IMR-90 (cell line): ENCODE data around the gene FKBP1B. TPM values are rescaled to one million over a fixed set of nuclear protein-coding genes. Genes with fewer than 3 reads are reported as not detected.

ENCODE experiments used
- ATAC-seq: fragments of 200-7000 bp; cut with Tn5 transposase; 2 replicates; pipeline ENCODE4 v1.9.1; 2020; ENCODE audit warnings: low read depth, mild to moderate bottlenecking, moderate library complexity
- BruUV-seq: library from RNA; stranded (reverse); fragments of 400-500 nt; replicated peaks from 2 replicates; lab custom pipeline; 2021; lab: Mats Ljungman, UMichigan
- CTCF ChIA-PET: fragments of 300-600 bp; formaldehyde crosslinking; extraction: SDS; loops from one replicate; lab custom pipeline; 2021; ENCODE audit warnings: antibody characterized with exemption; lab: Yijun Ruan, JAX
- POLR2A ChIA-PET: fragments of 300-600 bp; sonication (Branson Sonifier 250); formaldehyde crosslinking; loops from one replicate; lab custom pipeline; 2022; ENCODE audit warnings: antibody characterized with exemption; ENCODE audit not compliant: unreplicated experiment; lab: Charles Lee
- DNase-seq: peaks from one replicate; pipeline ENCODE4 v3.0.0; 2013
- H2AFZ ChIP-seq: replicated peaks from 2 replicates; pipeline ENCODE3; 2013; ENCODE audit warnings: low read length, mild to moderate bottlenecking; ENCODE audit not compliant: poor library complexity
- H2AK5ac ChIP-seq: 2 replicates; pipeline ENCODE4 v1.6.1; 2013; ENCODE audit warnings: low read depth, low read length, inconsistent platforms
- H2AK9ac ChIP-seq: replicated peaks from 2 replicates; pipeline ENCODE3; 2013; ENCODE audit warnings: mild to moderate bottlenecking, low read depth, low read length, moderate library complexity; ENCODE audit not compliant: poor library complexity
- H2BK120ac ChIP-seq: 2 replicates; pipeline ENCODE4 v1.6.1; 2013; ENCODE audit warnings: low read depth, low read length, inconsistent platforms
- H2BK15ac ChIP-seq: 3 replicates; pipeline ENCODE4 v1.6.1; 2013; ENCODE audit warnings: low read depth, low read length, inconsistent platforms
- H2BK20ac ChIP-seq: 2 replicates; pipeline ENCODE4 v1.6.1; 2013; ENCODE audit warnings: low read depth, mild to moderate bottlenecking, inconsistent platforms, low read length, moderate library complexity
- H2BK5ac ChIP-seq: 2 replicates; pipeline ENCODE4 v1.6.1; 2013; ENCODE audit warnings: mild to moderate bottlenecking, low read depth, low read length, inconsistent platforms; ENCODE audit not compliant: poor library complexity, severe bottlenecking
- H3K14ac ChIP-seq: replicated peaks from 2 replicates; pipeline ENCODE4 v1.6.1; 2013; ENCODE audit warnings: low read depth, low read length, inconsistent platforms
- H3K18ac ChIP-seq: 2 replicates; pipeline ENCODE4 v1.6.1; 2013; ENCODE audit warnings: low read depth, low read length, control low read depth
- H3K23ac ChIP-seq: 2 replicates; pipeline ENCODE4 v1.6.1; 2013; ENCODE audit warnings: low read depth, low read length, inconsistent platforms
- H3K27ac ChIP-seq: 2 replicates; pipeline ENCODE4 v1.5.1; 2013; ENCODE audit warnings: mild to moderate bottlenecking, control low read depth, low read length; ENCODE audit not compliant: insufficient read depth
- H3K27me3 ChIP-seq: 2 replicates; pipeline ENCODE4 v1.6.1; 2013; ENCODE audit warnings: low read length; ENCODE audit not compliant: control insufficient read depth, insufficient read depth
- H3K36me3 ChIP-seq: 2 replicates; pipeline ENCODE4 v1.6.1; 2013; ENCODE audit warnings: low read length, mixed read lengths; ENCODE audit not compliant: control insufficient read depth, insufficient read depth
- H3K4ac ChIP-seq: 2 replicates; pipeline ENCODE4 v1.6.1; 2013; ENCODE audit warnings: low read depth, low read length, inconsistent platforms
- H3K4me1 ChIP-seq: 2 replicates; pipeline ENCODE4 v1.6.1; 2013; ENCODE audit warnings: low read length, mixed read lengths; ENCODE audit not compliant: control insufficient read depth, insufficient read depth
- H3K4me2 ChIP-seq: 2 replicates; pipeline ENCODE4 v1.6.1; 2013; ENCODE audit warnings: low read depth, mild to moderate bottlenecking, control low read depth, low read length, moderate library complexity
- H3K4me3 ChIP-seq: 2 replicates; pipeline ENCODE4 v1.5.1; 2013; ENCODE audit warnings: low read depth, mild to moderate bottlenecking, control low read depth, low read length, moderate library complexity; ENCODE audit not compliant: insufficient read depth
- H3K56ac ChIP-seq: 2 replicates; pipeline ENCODE4 v1.6.1; 2013; ENCODE audit warnings: low read length, inconsistent platforms; ENCODE audit not compliant: insufficient read depth; ENCODE audit errors: extremely low read depth
- H3K79me1 ChIP-seq, 2 experiments: 2 replicates each; pipeline ENCODE4 v1.6.1; 2013; ENCODE audit warnings: low read length in 2 of 2, inconsistent platforms in 1 of 2, low read depth in 1 of 2
- H3K9ac ChIP-seq: 2 replicates; pipeline ENCODE4 v1.6.1; 2013; ENCODE audit warnings: low read depth, low read length, control low read depth
- H3K9me1 ChIP-seq: 2 replicates; pipeline ENCODE4 v1.6.1; 2013; ENCODE audit warnings: low read length, inconsistent platforms; ENCODE audit not compliant: insufficient read depth
- H3K9me3 ChIP-seq: 2 replicates; pipeline ENCODE4 v1.6.1; 2013; ENCODE audit warnings: low read length; ENCODE audit not compliant: control insufficient read depth, insufficient read depth
- H4K20me1 ChIP-seq: 2 replicates; pipeline ENCODE4 v1.6.1; 2013; ENCODE audit warnings: low read length, inconsistent platforms; ENCODE audit not compliant: insufficient read depth
- H4K5ac ChIP-seq: 2 replicates; pipeline ENCODE4 v1.6.1; 2013; ENCODE audit warnings: mild to moderate bottlenecking, low read depth, low read length, control low read depth
- H4K8ac ChIP-seq, 2 experiments: 2 replicates each; pipeline ENCODE4 v1.6.1; 2013; ENCODE audit warnings: low read depth in 2 of 2, low read length in 2 of 2, control low read depth in 1 of 2, inconsistent platforms in 1 of 2
- H4K91ac ChIP-seq: 2 replicates; pipeline ENCODE4 v1.6.1; 2013; ENCODE audit warnings: low read depth, low read length, inconsistent platforms; ENCODE audit not compliant: insufficient read depth
- BHLHE40 ChIP-seq: fragments of 150-350 bp; IDR thresholded peaks from 2 replicates; pipeline ENCODE4 v1.6.1; 2016; ENCODE audit warnings: mild to moderate bottlenecking, low read depth, low read length
- CTCF ChIP-seq: conservative IDR thresholded peaks from 2 replicates; pipeline ENCODE4 v1.5.1; 2012; ENCODE audit warnings: mild to moderate bottlenecking, low read depth, low read length, improper control_type of control experiment
- MXI1 ChIP-seq: IDR thresholded peaks from 2 replicates; pipeline ENCODE4 v1.6.1; 2012; ENCODE audit warnings: low read depth, mild to moderate bottlenecking, low read length, moderate library complexity, borderline replicate concordance
- RAD21 ChIP-seq: IDR thresholded peaks from 2 replicates; pipeline ENCODE4 v1.6.1; 2012; ENCODE audit warnings: low read length, improper control_type of control experiment
- RCOR1 ChIP-seq: IDR thresholded peaks from 2 replicates; pipeline ENCODE4 v1.6.1; 2012; ENCODE audit warnings: mild to moderate bottlenecking, low read length, improper control_type of control experiment; ENCODE audit not compliant: insufficient replicate concordance
- SMC3 ChIP-seq: fragments of 150-350 bp; IDR thresholded peaks from 2 replicates; pipeline ENCODE4 v1.6.1; 2016; ENCODE audit warnings: low read depth, mild to moderate bottlenecking, antibody characterized with exemption, low read length, moderate library complexity
- WGBS, 2 experiments: methylation state at CpG; one replicate each; pipeline versions ENCODE4 v1.1.5 to v1.1.7; 2013; ENCODE audit warnings: missing lambda C conversion rate in 2 of 2; ENCODE audit not compliant: insufficient read length in 1 of 2; ENCODE audit errors: extremely low coverage in 2 of 2; 5-methylcytosine and 5-hydroxymethylcytosine counted together
- dilution Hi-C: fragments of 300-500 bp; cut with HindIII; formaldehyde crosslinking; loops from one replicate; pipeline ENCODE4 v1.14.3; 2018; ENCODE audit warnings: low sequenced_read_pairs; ENCODE audit not compliant: unreplicated experiment
- in situ Hi-C: fragments of 300-500 bp; cut with MboI; formaldehyde crosslinking; loops from 3 replicates; pipeline ENCODE4 v1.14.3; 2019; ENCODE audit warnings: low sequenced_read_pairs, inconsistent platforms, mixed read lengths
- intact Hi-C: fragments of 100-400 bp; cut with micrococcal nuclease; formaldehyde crosslinking; loops from 2 replicates; pipeline ENCODE4 v1.10.0; 2022
- polyA plus RNA-seq, 3 experiments: library from polyadenylated mRNA; depleted of rRNA; stranded (reverse); fragments of >200 nt; gene quantifications; 2 replicates each; pipeline ENCODE4 v1.2.3, GENCODE V29; 2012; ENCODE audit warnings: low replicate concordance in 1 of 3
- total RNA-seq: library from RNA; depleted of rRNA; stranded (reverse); fragments of >200 nt; gene quantifications from 2 replicates; pipeline ENCODE4 v1.2.3, GENCODE V29; 2012

The FKBP1B gene
- total and polyA plus RNA-seq, 2 of the 4 experiments (the other 2 are of a cell fraction), result 10.2 to 15.1 TPM

GRCh38 chr2:24019729-24020128 is 29.8 kb upstream of the FKBP1B start:
- H2AK5ac ChIP-seq, result no peak overlapping the region; the same call in 1 of the 2 replicates
- no peak overlapping the region for H4K5ac ChIP-seq
- H3K36me3 ChIP-seq, result peaks cover 9% of the 10 kb centered on the region
- no peak overlapping the region for H4K91ac ChIP-seq
- ChIA-PET CTCF (no interaction called here), POLR2A (no interaction called here)
- intact Hi-C loops, result no loop called here
- H2AFZ ChIP-seq, result no peak overlapping the region
- H3K27me3 ChIP-seq, result no peaks in the 10 kb centered on the region
- in situ Hi-C loops, result no loop called here
- H2BK120ac ChIP-seq, result no peak overlapping the region
- H3K79me1 ChIP-seq, result peaks cover 0 to 9% of the 10 kb centered on the region in 2 experiments; a peak in 2 of 4 replicates
- H3K4ac ChIP-seq, result no peak overlapping the region
- no peak overlapping the region for H3K14ac ChIP-seq
- no peaks in the 10 kb centered on the region; the same call in 1 of the 2 replicates for H4K20me1 ChIP-seq
- ATAC-seq (no peak), DNase-seq (no peak)
- peaks cover 10% of the 10 kb centered on the region for H3K4me1 ChIP-seq
- H3K27ac ChIP-seq, result no peak overlapping the region
- dilution Hi-C loops, result no loop called here
- TF ChIP-seq BHLHE40, result no peak
- TF ChIP-seq CTCF, result no peak
- TF ChIP-seq RCOR1, result no peak
- no peak for TF ChIP-seq RAD21
- no peak for TF ChIP-seq SMC3
- no peak for TF ChIP-seq MXI1
- H3K9me1 ChIP-seq, result peaks cover 18% of the 10 kb centered on the region; the same call in 1 of the 2 replicates
- H3K9me3 ChIP-seq, result no peaks in the 10 kb centered on the region
- H2BK5ac ChIP-seq, result no peak overlapping the region
- BruUV-seq, result no TSS peak
- H4K8ac ChIP-seq, result no peak overlapping the region
- H3K18ac ChIP-seq, result no peak overlapping the region
- no peak overlapping the region for H3K56ac ChIP-seq
- no peak overlapping the region for H2BK20ac ChIP-seq
- H3K9ac ChIP-seq, result no peak overlapping the region
- no peak overlapping the region for H3K4me3 ChIP-seq
- H2AK9ac ChIP-seq, result no peak overlapping the region
- H2BK15ac ChIP-seq, result no peak overlapping the region
- WGBS, 2 experiments, result 100% methylated on average over 1 of the region's 5 CpGs; no CpG with 5 or more reads in 1 of the 2 experiments
- no peak overlapping the region for H3K4me2 ChIP-seq
- no peak overlapping the region for H3K23ac ChIP-seq
